ENCODE measurements around the gene PKDREJ.
A peak's percentile ranks its signal among the peaks of the same experiment; 100 is the strongest.

PKDREJ gene

DNA sequence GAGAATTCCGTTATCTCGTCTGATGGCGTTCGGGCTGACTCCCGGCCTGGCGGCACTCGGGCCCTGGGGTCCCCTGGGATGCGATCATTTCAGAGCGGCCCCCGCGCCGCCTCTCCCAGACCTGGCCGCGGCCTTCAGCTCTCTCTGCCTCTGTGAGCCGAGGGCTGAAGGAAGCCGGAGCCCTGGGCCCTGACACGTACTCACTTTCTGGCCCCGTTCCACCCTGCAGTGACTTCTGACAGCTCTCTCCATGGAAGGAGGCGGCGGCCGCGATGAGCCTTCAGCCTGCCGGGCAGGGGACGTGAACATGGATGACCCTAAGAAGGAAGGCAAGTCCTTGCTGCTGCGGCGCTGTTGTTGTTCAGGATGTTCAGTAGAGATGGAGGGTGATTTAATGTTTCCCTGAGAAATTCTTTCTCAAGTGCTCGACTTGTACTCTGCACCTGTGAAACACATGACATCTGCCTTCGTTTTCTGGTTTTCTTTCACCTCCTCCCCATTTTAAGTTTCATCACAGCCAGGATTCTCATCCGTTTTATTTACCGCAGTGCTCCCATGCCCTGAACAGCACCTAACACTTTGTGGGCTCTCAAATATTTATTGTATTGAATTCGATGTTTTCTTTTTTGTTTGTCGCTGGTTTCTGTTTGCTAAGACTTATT lies 34.1 kb upstream of the PKDREJ start:
- Histone ChIP-seq H3K9me3 (ENCODE audit: control insufficient read depth in 1 of 2, low read length in 2 of 2) (no peaks in the 10 kb centered on the region), H3K27ac (ENCODE audit: low read depth, low read length) (no peak overlapping the region), H3K4me3 (ENCODE audit: low read depth in 1 of 2, low read length in 2 of 2) (peak overlapping the region; percentile 64 to 65), H3K27me3 (ENCODE audit: control insufficient read depth in 1 of 2, insufficient read depth in 2 of 2, low read length in 2 of 2) (no peaks in the 10 kb centered on the region), H3K4me1 (ENCODE audit: control insufficient read depth in 1 of 2, insufficient read depth in 2 of 2, low read length in 2 of 2) (peaks cover 14 to 25% of the 10 kb centered on the region in 2 donors), H3K9ac (ENCODE audit: low read depth in 1 of 2, low read length in 2 of 2) (peak overlapping the region; percentile 35 to 42), H3K36me3 (ENCODE audit: control insufficient read depth in 1 of 2, insufficient read depth in 2 of 2, low read length in 2 of 2) (peaks cover 11 to 29% of the 10 kb centered on the region in 2 donors)

DNA sequence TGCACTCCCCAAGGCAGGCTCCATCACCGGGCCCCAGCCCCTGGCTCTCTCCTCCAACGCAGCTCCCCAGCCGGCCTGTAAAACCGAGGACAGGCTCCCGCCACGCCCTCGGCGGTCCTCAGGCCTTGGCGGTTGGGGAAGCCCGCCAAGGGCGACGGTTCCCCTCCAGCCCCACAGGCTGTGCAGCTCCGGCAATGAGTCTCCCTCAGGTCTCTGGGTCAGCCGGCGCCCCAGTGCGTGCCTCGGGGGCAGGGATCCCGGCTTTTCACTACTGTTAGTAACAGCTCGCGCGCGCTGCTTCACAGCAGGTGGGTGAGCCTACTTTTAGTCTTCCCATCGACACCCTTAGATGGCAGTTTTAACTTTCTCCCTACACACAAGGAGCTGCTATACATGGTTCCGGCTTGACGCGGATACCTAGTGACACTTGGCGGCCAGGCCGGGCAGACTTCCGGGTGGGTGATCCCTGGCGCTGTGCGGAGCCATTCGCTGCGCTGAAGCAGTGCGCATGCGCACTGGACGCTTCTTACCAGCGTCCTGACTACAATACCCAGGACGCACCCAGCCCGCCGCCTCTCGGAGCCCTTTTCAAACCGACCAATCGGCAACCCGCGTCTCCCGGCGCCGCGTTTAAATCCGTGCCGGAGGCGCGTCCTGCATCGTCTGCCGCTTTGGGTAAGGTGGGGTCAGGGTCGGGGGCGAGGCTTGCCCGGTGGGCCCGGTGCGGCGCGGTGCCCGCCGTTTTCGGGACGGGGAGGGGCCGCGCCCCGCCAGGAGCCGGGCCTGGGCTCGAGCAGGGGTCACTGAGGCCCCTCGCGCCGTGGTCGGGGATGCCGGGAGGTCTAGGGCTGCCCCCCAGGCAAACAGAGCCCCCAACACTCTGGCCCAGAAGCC lies 33.4 kb upstream of the PKDREJ start, which contains the start of gene GTSE1:
TSS of gene GTSE1 (plus strand) at position 614 of the 894 bp plus-strand sequence. CDS start 531 bp downstream, outside the sequence.
- Histone ChIP-seq H3K27me3 (ENCODE audit: control insufficient read depth in 1 of 2, insufficient read depth in 2 of 2, low read length in 2 of 2) (no peaks in the 10 kb centered on the region), H3K4me1 (ENCODE audit: control insufficient read depth in 1 of 2, insufficient read depth in 2 of 2, low read length in 2 of 2) (peaks cover 14 to 25% of the 10 kb centered on the region in 2 donors), H3K27ac (ENCODE audit: low read depth, low read length) (peak within 1 kb of the TSS; percentile 77), H3K36me3 (ENCODE audit: control insufficient read depth in 1 of 2, insufficient read depth in 2 of 2, low read length in 2 of 2) (peaks cover 13 to 37% of the 10 kb centered on the region in 2 donors), H3K9ac (ENCODE audit: low read depth in 1 of 2, low read length in 2 of 2) (peak within 1 kb of the TSS; percentile 70 to 81), H3K4me3 (ENCODE audit: low read depth in 1 of 2, low read length in 2 of 2) (peak within 1 kb of the TSS; percentile 64 to 65), H3K9me3 (ENCODE audit: control insufficient read depth in 1 of 2, low read length in 2 of 2) (peaks cover 0 to 2% of the 10 kb centered on the region in 2 donors)

DNA sequence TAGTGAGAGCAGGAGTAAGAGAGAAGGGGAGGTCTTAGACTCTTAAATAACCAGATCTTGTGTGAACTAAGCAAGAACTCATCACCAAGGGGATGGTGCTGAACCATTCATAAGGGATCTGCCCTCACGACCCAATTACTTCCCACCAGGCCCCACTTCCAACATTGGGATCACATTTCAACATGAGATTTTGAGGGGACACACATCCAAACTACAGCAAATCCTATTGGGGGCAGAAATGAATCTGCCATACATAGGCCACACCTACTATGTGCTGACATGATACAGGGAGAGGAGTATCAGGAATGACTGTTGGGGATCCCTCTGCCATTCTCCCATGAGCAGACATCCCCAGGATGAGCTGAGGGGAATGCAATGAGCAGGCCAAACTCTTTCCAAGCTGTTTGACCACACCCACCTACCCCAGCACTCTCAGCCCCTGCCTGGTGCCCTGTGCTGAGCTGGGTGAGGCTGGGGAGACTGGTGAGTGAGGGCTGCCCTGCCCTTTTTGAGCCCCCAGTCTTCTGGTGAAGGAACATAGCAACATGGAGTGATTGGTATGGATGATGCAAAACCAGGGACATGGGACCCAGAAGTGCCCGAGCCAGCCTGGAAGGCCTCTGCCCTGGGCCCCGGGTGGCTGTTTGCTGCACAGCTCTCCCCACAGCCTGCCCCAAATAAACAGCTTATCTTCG lies 32.3 kb upstream of the PKDREJ start:
- Histone ChIP-seq H3K9ac (ENCODE audit: low read depth in 1 of 2, low read length in 2 of 2) (peak overlapping the region; percentile 70 to 81), H3K4me1 (ENCODE audit: control insufficient read depth in 1 of 2, insufficient read depth in 2 of 2, low read length in 2 of 2) (peaks cover 14 to 25% of the 10 kb centered on the region in 2 donors), H3K36me3 (ENCODE audit: control insufficient read depth in 1 of 2, insufficient read depth in 2 of 2, low read length in 2 of 2) (peaks cover 22 to 43% of the 10 kb centered on the region in 2 donors), H3K27ac (ENCODE audit: low read depth, low read length) (peak overlapping the region; percentile 33), H3K4me3 (ENCODE audit: low read depth in 1 of 2, low read length in 2 of 2) (peak overlapping the region; percentile 64 to 65), H3K27me3 (ENCODE audit: control insufficient read depth in 1 of 2, insufficient read depth in 2 of 2, low read length in 2 of 2) (no peaks in the 10 kb centered on the region), H3K9me3 (ENCODE audit: control insufficient read depth in 1 of 2, low read length in 2 of 2) (peaks cover 0 to 2% of the 10 kb centered on the region in 2 donors)

DNA sequence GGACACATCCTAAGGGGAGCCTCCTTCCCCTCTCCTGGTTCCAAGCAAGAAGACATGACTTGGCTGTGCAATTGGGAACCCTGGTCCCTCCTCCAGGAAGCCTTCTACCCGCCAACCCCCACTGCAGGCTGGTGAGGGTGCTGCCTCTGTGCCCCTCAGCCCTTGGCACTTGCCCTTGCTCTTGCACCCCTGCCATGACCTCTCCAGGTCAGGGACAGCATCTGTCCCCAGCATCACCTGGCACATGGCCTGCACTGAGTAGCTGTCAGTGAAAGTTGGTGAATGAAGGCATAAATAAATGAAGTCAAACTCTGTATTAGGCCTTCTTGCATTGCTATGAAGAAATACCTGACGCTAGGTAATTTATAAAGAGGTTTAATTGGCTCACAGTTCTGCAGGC lies 31.6 kb upstream of the PKDREJ start:
- Histone ChIP-seq H3K36me3 (ENCODE audit: control insufficient read depth in 1 of 2, insufficient read depth in 2 of 2, low read length in 2 of 2) (peaks cover 25 to 47% of the 10 kb centered on the region in 2 donors), H3K9ac (ENCODE audit: low read depth in 1 of 2, low read length in 2 of 2) (no peak overlapping the region), H3K4me3 (ENCODE audit: low read depth in 1 of 2, low read length in 2 of 2) (no peak overlapping the region), H3K27ac (ENCODE audit: low read depth, low read length) (no peak overlapping the region), H3K9me3 (ENCODE audit: control insufficient read depth in 1 of 2, low read length in 2 of 2) (peaks cover 0 to 2% of the 10 kb centered on the region in 2 donors), H3K27me3 (ENCODE audit: control insufficient read depth in 1 of 2, insufficient read depth in 2 of 2, low read length in 2 of 2) (no peaks in the 10 kb centered on the region), H3K4me1 (ENCODE audit: control insufficient read depth in 1 of 2, insufficient read depth in 2 of 2, low read length in 2 of 2) (peaks cover 14 to 25% of the 10 kb centered on the region in 2 donors)

DNA sequence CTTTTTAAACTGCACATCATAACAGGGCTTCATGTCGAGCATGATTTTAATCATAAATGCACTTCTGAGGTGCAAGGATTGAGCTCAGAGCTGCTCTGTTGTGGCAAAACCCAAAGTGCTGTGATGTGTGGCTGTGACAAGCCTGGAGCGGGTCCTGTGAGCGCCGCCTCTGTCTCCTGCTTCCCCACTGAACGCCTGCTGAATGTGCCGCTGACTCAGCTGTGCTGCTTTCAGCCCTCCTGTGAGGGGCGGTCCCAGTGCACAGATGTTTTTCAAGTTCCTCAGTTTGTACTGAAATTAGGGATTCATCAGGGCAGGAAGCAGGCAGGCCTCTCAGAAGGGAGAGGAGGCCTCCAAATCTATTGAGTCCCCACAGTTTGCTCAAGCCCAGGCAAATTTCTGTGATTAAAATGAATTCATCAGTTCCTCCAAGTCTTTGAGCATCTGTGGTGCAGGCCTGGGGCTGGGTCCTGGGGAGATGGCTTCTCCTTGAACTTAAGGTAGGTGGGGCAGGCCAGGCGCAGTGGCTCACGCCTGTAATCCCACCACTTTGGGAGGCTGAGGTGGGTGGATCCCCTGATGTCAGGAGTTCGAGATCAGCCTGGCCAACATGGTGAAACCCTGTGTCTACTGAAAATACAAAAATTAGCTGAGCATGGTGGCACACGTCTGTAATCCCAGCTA lies 30.6 kb upstream of the PKDREJ start:
- Histone ChIP-seq H3K36me3 (ENCODE audit: control insufficient read depth in 1 of 2, insufficient read depth in 2 of 2, low read length in 2 of 2) (peaks cover 31 to 56% of the 10 kb centered on the region in 2 donors), H3K4me1 (ENCODE audit: control insufficient read depth in 1 of 2, insufficient read depth in 2 of 2, low read length in 2 of 2) (peaks cover 14 to 27% of the 10 kb centered on the region in 2 donors), H3K9ac (ENCODE audit: low read depth in 1 of 2, low read length in 2 of 2) (no peak overlapping the region), H3K27ac (ENCODE audit: low read depth, low read length) (peak overlapping the region; percentile 20), H3K27me3 (ENCODE audit: control insufficient read depth in 1 of 2, insufficient read depth in 2 of 2, low read length in 2 of 2) (no peaks in the 10 kb centered on the region), H3K4me3 (ENCODE audit: low read depth in 1 of 2, low read length in 2 of 2) (no peak overlapping the region), H3K9me3 (ENCODE audit: control insufficient read depth in 1 of 2, low read length in 2 of 2) (peaks cover 0 to 2% of the 10 kb centered on the region in 2 donors)

DNA sequence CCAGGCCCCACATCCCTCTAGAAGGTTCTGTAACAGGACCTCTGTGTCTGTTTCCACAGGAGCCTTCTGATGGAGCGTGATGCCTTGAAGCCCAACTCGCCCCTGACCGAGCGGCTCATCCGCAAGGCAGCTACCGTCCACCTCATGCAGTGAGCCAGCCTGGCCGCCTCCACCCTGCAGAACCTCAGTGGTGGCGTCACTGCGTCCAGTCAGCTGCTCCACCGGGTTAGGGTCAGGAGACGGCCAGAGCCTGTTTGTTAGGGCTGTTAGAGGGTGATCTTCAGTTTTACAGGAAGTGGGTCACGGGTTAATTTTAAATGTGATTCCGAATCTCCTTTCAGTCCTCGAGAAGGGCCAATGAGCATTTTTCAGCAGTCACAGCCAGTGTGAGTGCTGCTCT lies 29.6 kb upstream of the PKDREJ start:
- peaks cover 0 to 2% of the 10 kb centered on the region in 2 donors for H3K9me3 ChIP-seq (ENCODE audit: control insufficient read depth in 1 of 2, low read length in 2 of 2)
- H3K27me3 ChIP-seq (ENCODE audit: control insufficient read depth in 1 of 2, insufficient read depth in 2 of 2, low read length in 2 of 2) = no peaks in the 10 kb centered on the region
- peaks cover 37 to 63% of the 10 kb centered on the region in 2 donors for H3K36me3 ChIP-seq (ENCODE audit: control insufficient read depth in 1 of 2, insufficient read depth in 2 of 2, low read length in 2 of 2)
- H3K4me3 ChIP-seq (ENCODE audit: low read depth in 1 of 2, low read length in 2 of 2) = no peak overlapping the region
- H3K4me1 ChIP-seq (ENCODE audit: control insufficient read depth in 1 of 2, insufficient read depth in 2 of 2, low read length in 2 of 2) = peaks cover 14 to 32% of the 10 kb centered on the region in 2 donors
- H3K27ac ChIP-seq (ENCODE audit: low read depth, low read length) = no peak overlapping the region
- H3K9ac ChIP-seq (ENCODE audit: low read depth in 1 of 2, low read length in 2 of 2) = no peak overlapping the region

DNA sequence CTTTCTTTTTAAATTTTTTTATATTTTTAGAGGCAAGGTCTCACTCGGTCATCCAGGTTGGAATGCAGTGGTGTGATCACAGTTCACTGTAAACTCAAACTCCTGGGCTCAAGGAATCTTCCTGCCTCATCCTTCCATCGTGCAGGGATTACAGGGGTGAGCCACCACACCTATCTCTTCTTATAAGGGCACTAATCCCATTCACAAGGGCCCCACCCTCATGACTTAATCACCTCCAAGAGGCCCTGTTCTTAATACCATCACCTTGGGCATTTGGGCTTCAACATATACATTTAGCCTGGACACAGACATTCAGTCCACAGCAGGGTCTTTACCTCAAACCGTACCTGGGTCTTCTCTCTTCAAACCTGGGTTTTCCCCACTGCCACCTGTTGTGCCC lies 29.0 kb upstream of the PKDREJ start:
- H3K27me3 ChIP-seq (ENCODE audit: control insufficient read depth in 1 of 2, insufficient read depth in 2 of 2, low read length in 2 of 2) = no peaks in the 10 kb centered on the region
- H3K9ac ChIP-seq (ENCODE audit: low read depth in 1 of 2, low read length in 2 of 2) = no peak overlapping the region
- peaks cover 0 to 2% of the 10 kb centered on the region in 2 donors for H3K9me3 ChIP-seq (ENCODE audit: control insufficient read depth in 1 of 2, low read length in 2 of 2)
- H3K27ac ChIP-seq (ENCODE audit: low read depth, low read length) = no peak overlapping the region
- no peak overlapping the region for H3K4me3 ChIP-seq (ENCODE audit: low read depth in 1 of 2, low read length in 2 of 2)
- H3K36me3 ChIP-seq (ENCODE audit: control insufficient read depth in 1 of 2, insufficient read depth in 2 of 2, low read length in 2 of 2) = peaks cover 40 to 69% of the 10 kb centered on the region in 2 donors
- peaks cover 11 to 32% of the 10 kb centered on the region in 2 donors for H3K4me1 ChIP-seq (ENCODE audit: control insufficient read depth in 1 of 2, insufficient read depth in 2 of 2, low read length in 2 of 2)

DNA sequence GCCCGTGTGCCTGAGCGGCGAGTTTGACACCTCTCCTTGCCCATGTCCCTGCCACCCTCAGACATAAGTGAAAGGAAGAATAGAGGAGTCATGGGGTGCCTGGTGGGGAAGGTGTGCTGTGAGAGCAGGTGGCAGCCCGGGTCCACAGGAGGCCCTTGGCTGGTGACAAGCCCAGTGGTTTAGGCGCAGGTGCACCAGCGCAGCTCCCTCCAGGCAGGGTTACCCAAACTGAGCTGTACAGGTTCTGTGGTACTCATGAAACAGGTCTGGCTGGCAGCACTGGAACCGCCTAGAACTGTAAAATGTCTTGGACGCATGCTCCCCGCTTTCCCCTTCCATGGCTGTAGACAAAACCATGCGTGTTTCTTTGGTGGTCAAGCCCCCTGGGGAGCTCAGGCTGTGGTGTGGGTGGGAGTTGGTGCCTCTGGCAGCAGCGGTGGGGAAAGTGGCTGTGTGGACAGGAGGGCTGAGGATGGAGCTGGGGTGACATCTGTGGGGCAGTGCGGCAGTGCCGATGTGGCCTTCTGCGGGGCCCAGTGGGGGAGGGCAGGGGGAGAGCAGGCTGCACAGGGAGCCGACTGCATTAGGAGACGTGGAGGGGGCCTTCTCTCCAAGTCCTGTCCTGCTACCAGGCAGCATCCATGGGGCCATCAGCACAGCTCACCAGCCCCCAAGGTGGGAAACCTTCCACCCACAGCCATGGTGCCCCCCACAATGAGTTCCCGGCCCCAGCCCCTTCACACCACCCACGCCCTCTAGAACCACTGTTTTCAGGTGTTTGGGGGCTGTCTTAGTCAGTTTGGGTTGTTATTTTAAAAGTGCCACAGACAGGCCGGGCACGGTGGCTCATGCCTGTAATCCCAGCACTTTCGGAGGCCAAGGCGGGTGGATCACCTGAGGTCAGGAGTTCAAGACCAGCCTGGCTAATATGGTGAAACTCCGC lies 28.0 kb upstream of the PKDREJ start:
- Histone ChIP-seq H3K27ac (ENCODE audit: low read depth, low read length) (no peak overlapping the region), H3K4me3 (ENCODE audit: low read depth in 1 of 2, low read length in 2 of 2) (no peak overlapping the region), H3K36me3 (ENCODE audit: control insufficient read depth in 1 of 2, insufficient read depth in 2 of 2, low read length in 2 of 2) (peaks cover 47 to 79% of the 10 kb centered on the region in 2 donors), H3K9me3 (ENCODE audit: control insufficient read depth in 1 of 2, low read length in 2 of 2) (peaks cover 0 to 2% of the 10 kb centered on the region in 2 donors), H3K9ac (ENCODE audit: low read depth in 1 of 2, low read length in 2 of 2) (no peak overlapping the region), H3K27me3 (ENCODE audit: control insufficient read depth in 1 of 2, insufficient read depth in 2 of 2, low read length in 2 of 2) (no peaks in the 10 kb centered on the region), H3K4me1 (ENCODE audit: control insufficient read depth in 1 of 2, insufficient read depth in 2 of 2, low read length in 2 of 2) (peaks cover 8 to 31% of the 10 kb centered on the region in 2 donors)

Measured in duodenal mucosa (tissue), 2 donors.